GM21381 (cell line): ENCODE data around the gene NFRKB.
"Not testable (repeated sequence)": the region's sequence is repeated elsewhere in the genome, so short reads cannot be mapped to it uniquely, and the experiment has no call there.

Experiments used
- ATAC-seq: cut with Tn5 transposase; IDR thresholded peaks from one replicate; pipeline ENCODE4 v1.9.1; 2021; ENCODE audit warnings: mild to moderate bottlenecking, moderate library complexity; ENCODE audit not compliant: unreplicated experiment

The NFRKB gene

DNA sequence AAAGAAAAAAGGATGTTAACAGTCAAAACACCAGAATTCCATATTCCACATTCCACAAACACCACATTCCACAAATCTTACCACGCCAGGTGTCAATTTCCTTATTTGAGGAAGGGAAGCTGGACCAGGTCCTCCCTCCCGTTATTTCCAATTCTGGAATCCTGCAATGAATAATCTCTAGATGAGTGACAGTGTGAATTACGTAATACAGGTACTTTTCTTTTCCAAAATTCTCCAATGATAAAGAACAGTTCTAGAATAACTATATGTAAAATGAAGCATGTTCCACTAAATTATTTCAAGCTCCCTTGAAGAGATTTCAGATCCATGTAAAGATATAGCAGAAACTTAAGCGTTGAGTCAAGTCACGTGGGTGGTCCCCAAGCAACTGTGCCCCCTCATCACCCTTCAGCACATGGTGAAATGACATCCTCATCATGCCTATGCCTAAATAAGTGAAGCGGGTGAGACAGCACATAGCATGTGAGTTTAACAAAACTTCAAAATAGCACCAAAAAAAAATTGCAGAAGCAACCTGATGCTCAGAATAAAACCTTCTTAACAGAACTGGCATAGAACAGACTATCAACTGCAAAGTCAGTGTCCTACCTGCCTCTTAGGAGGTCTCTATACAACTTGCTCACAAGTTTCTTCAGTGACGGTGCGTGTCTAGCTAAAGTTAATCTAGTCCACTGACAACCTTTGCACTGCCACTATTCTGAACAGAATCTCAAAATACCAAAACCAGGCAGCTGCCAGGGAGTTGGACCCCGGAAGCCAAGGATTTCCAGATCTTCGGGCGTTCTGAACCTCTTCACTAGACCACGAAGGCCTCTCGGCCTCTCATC is 876 bp downstream of the NFRKB start:
- no peak for ATAC-seq

DNA sequence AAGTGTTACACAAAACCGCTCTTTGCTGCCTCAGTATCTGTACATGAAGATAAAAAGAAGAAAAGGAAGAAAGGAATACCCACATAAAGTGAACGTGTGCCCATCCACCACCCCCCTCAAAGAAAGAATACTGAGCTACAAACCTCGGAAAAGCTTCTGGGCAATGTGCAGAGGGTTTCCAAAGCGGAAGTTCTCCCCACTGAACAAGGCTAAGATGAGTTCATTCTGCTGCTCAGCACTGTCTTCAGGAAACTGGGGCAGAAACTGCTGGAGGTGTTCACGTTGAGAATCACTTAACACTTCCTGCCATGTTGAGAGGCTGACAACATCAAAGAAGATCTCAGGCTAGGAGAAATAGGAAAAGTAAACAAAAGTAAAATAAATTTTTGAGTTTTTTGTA is 6.9 kb downstream of the NFRKB start:
- no peak for ATAC-seq

- no peak for ATAC-seq
Observed at GRCh38 chr11:129885381-129885780, 10.0 kb downstream of the NFRKB start.

DNA sequence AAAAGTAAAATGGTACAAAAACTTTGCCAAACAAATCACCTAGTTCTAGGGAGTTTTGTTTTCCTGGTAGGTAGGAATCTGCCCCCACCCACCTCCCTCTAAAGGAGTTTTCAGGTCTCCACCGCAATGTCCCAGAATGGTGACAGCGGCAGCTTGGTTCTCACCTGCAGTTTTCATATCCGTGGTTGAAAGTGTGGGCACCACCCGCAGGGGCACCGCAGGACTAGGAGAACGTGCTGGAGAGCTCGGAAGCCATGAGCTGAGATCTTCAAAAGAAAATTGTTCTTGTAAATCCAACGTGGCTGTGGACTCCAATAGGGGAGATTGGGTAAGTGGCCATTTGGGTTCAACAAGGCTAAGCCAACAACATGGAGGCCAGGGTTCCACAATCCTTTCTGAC is 10.8 kb downstream of the NFRKB start:
- no peak for ATAC-seq

GRCh38 chr11:129881570-129882170 is 13.7 kb downstream of the NFRKB start:
- peak; percentile 78 for ATAC-seq

- ATAC-seq: no peak
Observed at GRCh38 chr11:129880311-129880710, 15.1 kb downstream of the NFRKB start.

DNA sequence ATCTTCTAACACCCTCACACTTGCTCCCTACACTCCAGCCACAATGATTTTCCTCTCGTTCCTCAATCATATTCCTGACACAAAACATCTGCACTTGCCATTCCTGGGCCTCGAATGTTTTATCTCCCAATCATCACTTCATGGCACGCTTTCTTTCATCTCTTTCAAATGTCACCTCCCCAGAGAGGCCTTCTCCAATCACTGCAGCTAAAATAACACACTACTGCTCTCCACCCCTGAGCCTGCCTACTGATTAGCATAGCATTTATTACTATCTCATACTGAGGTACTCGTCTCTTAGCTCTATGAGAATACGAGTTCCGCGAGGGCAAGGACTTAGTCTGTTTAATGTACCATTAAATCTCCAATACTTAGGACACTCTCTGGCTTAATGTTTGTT is 23.5 kb downstream of the NFRKB start:
- ATAC-seq: no peak

- ATAC-seq: not testable (repeated sequence)
Observed at GRCh38 chr11:129868626-129869025, 26.8 kb downstream of the NFRKB start.

GRCh38 chr11:129866311-129866710 is 29.1 kb downstream of the NFRKB start:
- ATAC-seq: no peak

DNA sequence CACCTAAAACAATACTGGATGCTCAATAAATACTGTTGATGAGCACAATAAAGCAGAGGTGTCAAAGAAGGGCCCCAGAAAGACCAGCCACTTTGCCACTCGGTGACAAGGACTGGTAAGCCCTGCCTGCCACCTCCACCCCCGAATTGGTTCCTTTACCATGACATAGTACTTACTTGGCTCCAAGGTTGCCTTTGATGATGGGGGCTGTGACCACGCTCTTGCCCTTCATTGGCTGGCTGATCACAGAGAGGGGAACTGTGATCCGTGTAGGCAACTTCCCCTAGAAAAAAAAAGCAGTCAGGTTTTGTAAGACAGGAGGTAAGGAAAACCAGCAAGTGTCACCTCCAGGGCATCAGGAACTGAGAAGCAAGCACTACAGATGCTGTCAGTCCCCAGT is 29.7 kb downstream of the NFRKB start:
- ATAC-seq: no peak

DNA sequence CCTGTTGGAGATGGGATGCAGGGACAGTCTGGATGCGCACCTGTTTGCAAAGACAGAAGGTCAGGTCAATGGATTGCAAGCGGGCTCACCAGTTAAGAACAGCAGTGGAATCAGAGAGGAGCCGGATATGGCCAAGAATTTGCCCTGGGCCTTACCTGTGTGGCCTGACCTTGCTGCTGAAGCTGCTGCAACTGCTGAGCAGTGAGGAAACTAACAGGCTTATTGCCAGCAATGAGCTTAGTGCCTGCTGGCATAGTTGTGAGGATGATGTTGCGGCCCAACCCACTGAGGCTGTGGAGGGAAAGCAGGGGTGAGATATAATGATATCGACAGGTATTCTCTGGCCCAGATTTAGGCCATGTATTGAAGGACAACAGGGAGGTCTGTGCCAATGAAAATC is 30.6 kb downstream of the NFRKB start:
- no peak for ATAC-seq

- ATAC-seq: no peak
Observed at GRCh38 chr11:129861702-129862522, 33.5 kb downstream of the NFRKB start.

- ATAC-seq: no peak
Observed at GRCh38 chr11:129856036-129856435, 39.3 kb downstream of the NFRKB start.

DNA sequence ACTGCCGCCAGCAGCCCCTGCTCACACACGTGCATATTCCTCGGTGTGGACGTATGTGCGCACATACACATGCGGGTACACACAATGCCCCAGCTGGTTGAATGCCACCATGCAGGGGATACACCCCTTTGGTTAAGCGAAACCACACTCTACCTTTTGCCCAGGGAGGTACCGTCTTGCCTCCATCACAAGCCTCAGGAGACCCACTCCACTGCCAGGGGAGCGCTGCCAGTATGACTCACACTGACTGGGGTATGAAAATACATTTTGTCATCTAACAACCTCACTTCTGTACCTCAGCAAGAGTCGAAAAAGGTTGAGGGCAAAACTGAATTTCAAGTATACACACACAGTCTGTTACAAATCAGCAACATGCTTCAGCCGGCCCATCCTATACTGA is 40.3 kb downstream of the NFRKB start:
- ATAC-seq: no peak

DNA sequence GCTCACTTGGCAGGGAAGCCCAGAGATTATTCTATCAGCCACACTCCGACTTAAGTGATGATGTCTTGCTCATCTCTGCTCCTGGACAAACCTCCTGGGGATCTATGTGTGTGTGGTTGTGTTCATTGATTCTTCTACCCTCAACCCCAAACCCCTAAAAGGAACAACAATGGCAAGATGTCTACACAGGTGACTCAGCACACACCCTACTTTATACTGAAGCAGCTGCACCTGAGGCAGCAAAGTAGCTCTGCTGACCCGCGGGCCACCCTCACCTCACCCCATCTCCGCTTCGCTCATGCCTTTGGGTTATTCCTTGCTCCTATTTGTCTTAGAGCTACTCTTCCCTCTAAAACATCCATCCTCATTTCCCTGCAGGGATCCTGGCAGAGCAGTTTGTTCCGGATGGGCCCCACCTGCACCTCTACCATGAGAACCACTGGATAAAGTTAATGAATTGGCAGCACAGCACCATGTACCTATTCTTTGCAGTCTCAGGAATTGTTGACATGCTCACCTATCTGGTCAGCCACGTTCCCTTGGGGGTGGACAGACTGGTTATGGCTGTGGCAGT is 41.1 kb downstream of the NFRKB start:
- no peak for ATAC-seq

GRCh38 chr11:129853518-129854231 is 41.7 kb downstream of the NFRKB start:
- ATAC-seq: no peak

DNA sequence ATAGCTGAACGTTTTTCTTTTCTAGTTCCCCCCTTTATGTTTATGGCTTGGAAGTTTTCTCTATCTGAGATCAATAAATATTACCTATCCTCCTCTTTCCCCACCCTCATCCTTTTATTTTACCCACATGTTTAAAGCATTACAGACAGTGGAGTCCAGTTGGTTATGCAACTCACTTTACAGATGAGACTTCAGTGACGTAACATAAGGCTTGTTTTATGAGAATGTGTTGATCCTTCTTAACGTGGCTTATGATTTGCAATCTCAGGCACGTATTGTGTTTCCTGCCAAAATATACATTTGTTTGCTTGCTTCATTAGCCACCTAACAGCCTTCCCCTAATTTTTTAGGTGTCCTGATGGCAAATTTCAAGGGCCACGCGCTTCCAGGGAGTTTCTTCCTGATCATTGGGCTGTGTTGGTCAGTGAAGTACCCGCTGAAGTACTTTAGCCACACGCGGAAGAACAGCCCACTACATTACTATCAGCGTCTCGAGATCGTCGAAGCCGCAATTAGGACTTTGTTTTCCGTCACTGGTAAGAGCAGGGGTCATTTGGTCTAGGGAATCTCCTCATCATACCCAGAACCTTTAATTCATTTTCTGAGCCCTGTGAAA is 43.1 kb downstream of the NFRKB start:
- ATAC-seq: no peak

- ATAC-seq: no peak
Observed at GRCh38 chr11:129849447-129850130, 45.8 kb downstream of the NFRKB start.

GRCh38 chr11:129847361-129847760 is 48.0 kb downstream of the NFRKB start:
- ATAC-seq: not testable (repeated sequence)
